Chondrocyte (in vitro differentiated cells): Measurements from ENCODE around the gene TM4SF4. TPM values are rescaled to one million over a fixed set of nuclear protein-coding genes. Genes with fewer than 3 reads are reported as not detected.

Source experiments
- DNase-seq: peaks from one replicate; pipeline ENCODE4 v3.0.0; 2021; ENCODE audit warnings: mixed read lengths, low spot score
- H3K27ac Mint-ChIP-seq: one replicate; pipeline ENCODE4 v1.8.0; 2021; ENCODE audit warnings: mild to moderate bottlenecking, moderate library complexity, mixed read lengths; ENCODE audit not compliant: unreplicated experiment
- H3K27me3 Mint-ChIP-seq: 2 replicates; pipeline ENCODE4 v1.8.0; 2021; ENCODE audit warnings: low read depth, mixed read lengths
- H3K36me3 Mint-ChIP-seq: 2 replicates; pipeline ENCODE4 v1.8.0; 2021; ENCODE audit warnings: low read depth, mixed read lengths
- H3K4me1 Mint-ChIP-seq: 2 replicates; pipeline ENCODE4 v1.8.0; 2021; ENCODE audit warnings: low read depth, mild to moderate bottlenecking, mixed read lengths
- H3K4me3 Mint-ChIP-seq: one replicate; pipeline ENCODE4 v1.8.0; 2021; ENCODE audit warnings: mild to moderate bottlenecking, moderate library complexity, mixed read lengths; ENCODE audit not compliant: unreplicated experiment
- H3K9me3 Mint-ChIP-seq: 2 replicates; pipeline ENCODE4 v1.8.0; 2021; ENCODE audit warnings: low read depth, mixed read lengths
- CTCF ChIP-seq: fragments of 200-600 bp; sonication (generic); IDR thresholded peaks from 2 replicates; pipeline ENCODE4 v1.5.0; 2021; ENCODE audit warnings: antibody characterized with exemption, mild to moderate bottlenecking, moderate library complexity
- total RNA-seq: library from RNA; stranded (reverse); gene quantifications from 3 replicates; pipeline ENCODE4 v1.2.1, GENCODE V29; 2021

The TM4SF4 gene
- total RNA-seq, 1 donor from 2014 or later, result not detected

GRCh38 chr3:149507491-149508324 lies 33.2 kb downstream of the TM4SF4 start:
- no peak for TF ChIP-seq CTCF
- Mint-ChIP-seq H3K27ac (peak overlapping the region; percentile 83), H3K9me3 (no peaks in the 10 kb centered on the region), H3K27me3 (no peaks in the 10 kb centered on the region), H3K4me1 (peaks cover 32% of the 10 kb centered on the region), H3K4me3 (peak overlapping the region; percentile 20), H3K36me3 (no peaks in the 10 kb centered on the region)
- DNase-seq, result no peak

GRCh38 chr3:149509526-149509925 lies 35.0 kb downstream of the TM4SF4 start:
- Mint-ChIP-seq H3K27me3 (no peaks in the 10 kb centered on the region), H3K9me3 (no peaks in the 10 kb centered on the region), H3K4me3 (no peak overlapping the region), H3K4me1 (peaks cover 32% of the 10 kb centered on the region), H3K27ac (no peak overlapping the region), H3K36me3 (no peaks in the 10 kb centered on the region)
- no peak for TF ChIP-seq CTCF
- no peak for DNase-seq

GRCh38 chr3:149510480-149510879 lies 36.0 kb downstream of the TM4SF4 start:
- H3K27ac Mint-ChIP-seq, result peak overlapping the region; percentile 72
- no peak for DNase-seq
- no peaks in the 10 kb centered on the region for H3K9me3 Mint-ChIP-seq
- no peak overlapping the region for H3K4me3 Mint-ChIP-seq
- peaks cover 32% of the 10 kb centered on the region for H3K4me1 Mint-ChIP-seq
- TF ChIP-seq CTCF, result no peak
- no peaks in the 10 kb centered on the region for H3K36me3 Mint-ChIP-seq
- no peaks in the 10 kb centered on the region for H3K27me3 Mint-ChIP-seq

- no peaks in the 10 kb centered on the region for H3K36me3 Mint-ChIP-seq
- H3K27ac Mint-ChIP-seq, result no peak overlapping the region
- H3K4me1 Mint-ChIP-seq, result peaks cover 31% of the 10 kb centered on the region
- no peak for DNase-seq
- H3K4me3 Mint-ChIP-seq, result no peak overlapping the region
- H3K9me3 Mint-ChIP-seq, result no peaks in the 10 kb centered on the region
- no peaks in the 10 kb centered on the region for H3K27me3 Mint-ChIP-seq
- no peak for TF ChIP-seq CTCF
Observed at GRCh38 chr3:149511040-149511626, 36.6 kb downstream of the TM4SF4 start.

GRCh38 chr3:149512073-149512782 lies 37.7 kb downstream of the TM4SF4 start:
- peak; percentile 93 for TF ChIP-seq CTCF
- DNase-seq, result no peak
- Mint-ChIP-seq H3K27me3 (no peaks in the 10 kb centered on the region), H3K27ac (no peak overlapping the region), H3K4me3 (no peak overlapping the region), H3K9me3 (no peaks in the 10 kb centered on the region), H3K36me3 (no peaks in the 10 kb centered on the region), H3K4me1 (peaks cover 20% of the 10 kb centered on the region)
